Suprapubic skin (tissue), 4 donors: ENCODE measurements around the gene C1orf21.

ENCODE experiments used
- EP300 ChIP-seq: sonication (generic); formaldehyde crosslinking; IDR thresholded peaks from one replicate; pipeline ENCODE4 v1.6.1; 2017; ENCODE audit warnings: antibody characterized with exemption
- POLR2AphosphoS5 ChIP-seq, 3 donors: sonication (generic); formaldehyde crosslinking; IDR thresholded peaks; one replicate each; pipeline ENCODE4 v1.6.1; 2017; ENCODE audit warnings: antibody characterized with exemption in 3 of 3
- TF ChIP-seq, protein P1 (sequence below), 2 donors: fragments of 200-600 bp in 1 of 2; fragments of 450-650 bp in 1 of 2; sonication (generic) in 1 of 2; IDR thresholded peaks; one replicate each; pipeline ENCODE4 v1.5.1; 2016 to 2019; ENCODE audit warnings: antibody characterized with exemption in 2 of 2, mild to moderate bottlenecking in 1 of 2, moderate library complexity in 1 of 2

DNA sequence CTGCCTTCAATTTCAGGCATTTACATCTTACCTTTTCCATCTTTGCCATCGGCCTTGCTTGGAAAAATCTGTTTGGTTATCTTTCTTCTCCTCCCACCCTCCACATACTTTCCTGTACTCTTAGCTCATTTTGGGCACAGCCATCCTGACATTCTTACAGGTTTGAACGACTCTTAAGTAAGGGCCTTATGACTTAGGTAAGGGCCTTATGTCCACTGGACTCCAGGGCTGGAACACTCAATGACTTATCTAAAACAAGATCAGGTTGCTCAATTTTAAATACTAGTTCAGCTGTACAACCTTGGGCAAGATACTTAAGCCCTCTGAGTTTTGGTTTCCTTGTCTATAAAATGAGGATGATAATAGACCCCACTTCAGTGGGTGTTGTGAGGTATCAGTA, 40.9 kb downstream of the C1orf21 start:
- TF ChIP-seq POLR2AphosphoS5 (IDR thresholded peaks at IDR 0.05) (no peak), EP300 (no peak)
- TF ChIP-seq, protein P1, sequence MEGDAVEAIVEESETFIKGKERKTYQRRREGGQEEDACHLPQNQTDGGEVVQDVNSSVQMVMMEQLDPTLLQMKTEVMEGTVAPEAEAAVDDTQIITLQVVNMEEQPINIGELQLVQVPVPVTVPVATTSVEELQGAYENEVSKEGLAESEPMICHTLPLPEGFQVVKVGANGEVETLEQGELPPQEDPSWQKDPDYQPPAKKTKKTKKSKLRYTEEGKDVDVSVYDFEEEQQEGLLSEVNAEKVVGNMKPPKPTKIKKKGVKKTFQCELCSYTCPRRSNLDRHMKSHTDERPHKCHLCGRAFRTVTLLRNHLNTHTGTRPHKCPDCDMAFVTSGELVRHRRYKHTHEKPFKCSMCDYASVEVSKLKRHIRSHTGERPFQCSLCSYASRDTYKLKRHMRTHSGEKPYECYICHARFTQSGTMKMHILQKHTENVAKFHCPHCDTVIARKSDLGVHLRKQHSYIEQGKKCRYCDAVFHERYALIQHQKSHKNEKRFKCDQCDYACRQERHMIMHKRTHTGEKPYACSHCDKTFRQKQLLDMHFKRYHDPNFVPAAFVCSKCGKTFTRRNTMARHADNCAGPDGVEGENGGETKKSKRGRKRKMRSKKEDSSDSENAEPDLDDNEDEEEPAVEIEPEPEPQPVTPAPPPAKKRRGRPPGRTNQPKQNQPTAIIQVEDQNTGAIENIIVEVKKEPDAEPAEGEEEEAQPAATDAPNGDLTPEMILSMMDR (IDR thresholded peaks at IDR 0.05): no peak
